OCI-LY1 (cell line): ENCODE data around the gene ELAVL1.

Source experiments
- H2AFZ ChIP-seq: fragments of 200-600 bp; sonication (generic), shearing (Covaris generic); 2 replicates; pipeline ENCODE4 v1.6.0; 2014; ENCODE audit warnings: antibody characterized with exemption, mild to moderate bottlenecking, low read length
- H3F3A ChIP-seq: fragments of 200-600 bp; sonication (generic), shearing (Covaris generic); 2 replicates; pipeline ENCODE4 v1.6.0; 2014; ENCODE audit warnings: mild to moderate bottlenecking, antibody characterized with exemption, low read length, moderate library complexity; ENCODE audit not compliant: insufficient read depth
- H3K27ac ChIP-seq: fragments of 200-600 bp; sonication (generic); 2 replicates; pipeline ENCODE4 v1.5.1; 2014; ENCODE audit warnings: low read length, mixed run types, mild to moderate bottlenecking, low read depth; ENCODE audit not compliant: poor library complexity, severe bottlenecking
- H3K27me3 ChIP-seq: fragments of 200-600 bp; sonication (generic); 2 replicates; pipeline ENCODE4 v1.6.0; 2014; ENCODE audit warnings: antibody characterized with exemption, mild to moderate bottlenecking, low read length, moderate library complexity; ENCODE audit not compliant: insufficient read depth
- H3K36me3 ChIP-seq: fragments of 200-600 bp; sonication (generic); 2 replicates; pipeline ENCODE4 v1.6.1; 2014; ENCODE audit warnings: mild to moderate bottlenecking, antibody characterized with exemption, low read length, moderate library complexity, mixed read lengths; ENCODE audit not compliant: insufficient read depth
- H3K4me1 ChIP-seq: fragments of 200-600 bp; sonication (generic); 2 replicates; pipeline ENCODE4 v1.5.1; 2014; ENCODE audit warnings: mild to moderate bottlenecking, low read length, moderate library complexity; ENCODE audit not compliant: insufficient read depth, severe bottlenecking
- H3K4me2 ChIP-seq: fragments of 200-600 bp; sonication (generic), shearing (Covaris generic); 2 replicates; pipeline ENCODE4 v1.6.1; 2014; ENCODE audit warnings: low read length
- H3K4me3 ChIP-seq: fragments of 200-600 bp; sonication (generic); 2 replicates; pipeline ENCODE4 v1.5.1; 2014; ENCODE audit warnings: low read length, low read depth, mild to moderate bottlenecking, mixed read lengths; ENCODE audit not compliant: poor library complexity, severe bottlenecking
- H3K79me2 ChIP-seq: fragments of 200-600 bp; shearing (Covaris generic); 2 replicates; pipeline ENCODE4 v1.6.1; 2016; ENCODE audit warnings: mixed run types, low read length, mixed read lengths; ENCODE audit not compliant: insufficient read depth
- H3K9ac ChIP-seq: fragments of 200-600 bp; sonication (generic), shearing (Covaris generic); 2 replicates; pipeline ENCODE4 v1.6.1; 2014; ENCODE audit warnings: mild to moderate bottlenecking, low read length, mixed read lengths
- H3K9me2 ChIP-seq: fragments of 200-600 bp; sonication (generic), shearing (Covaris generic); 2 replicates; pipeline ENCODE4 v1.6.1; 2014; ENCODE audit warnings: low read depth, mild to moderate bottlenecking, low read length, mixed read lengths
- H3K9me3 ChIP-seq: fragments of 200-600 bp; shearing (Covaris generic); 2 replicates; pipeline ENCODE4 v1.6.1; 2014; ENCODE audit warnings: low read length, mixed read lengths
- H4K20me1 ChIP-seq: fragments of 200-600 bp; sonication (generic), shearing (Covaris generic); 2 replicates; pipeline ENCODE4 v1.6.0; 2016; ENCODE audit warnings: mild to moderate bottlenecking, low read length; ENCODE audit not compliant: insufficient read depth
- EZH2 ChIP-seq: fragments of 200-600 bp; sonication (generic), shearing (Covaris generic); IDR thresholded peaks from 2 replicates; pipeline ENCODE4 v1.8.0; 2017; ENCODE audit warnings: borderline replicate concordance, mixed run types, mild to moderate bottlenecking, antibody characterized with exemption, low read length, moderate library complexity, mixed read lengths
- TF ChIP-seq, protein P1 (sequence below): fragments of 200-600 bp; sonication (generic), shearing (Covaris generic); IDR thresholded peaks from 2 replicates; pipeline ENCODE4 v1.5.1; 2017; ENCODE audit warnings: mild to moderate bottlenecking, antibody characterized with exemption, low read length, moderate library complexity, mixed read lengths

The ELAVL1 gene

GRCh38 chr19:7925171-7925851, 80.1 kb downstream of the ELAVL1 start:
- H3K27me3 ChIP-seq: no peaks in the 10 kb centered on the region; the same call in 1 of the 2 replicates
- no peak overlapping the region for H3K27ac ChIP-seq
- H3K79me2 ChIP-seq: no peaks in the 10 kb centered on the region
- no peaks in the 10 kb centered on the region for H3K9me3 ChIP-seq
- peaks cover 17% of the 10 kb centered on the region for H3K36me3 ChIP-seq
- peak overlapping the region; percentile 77 for H3K4me2 ChIP-seq
- H3K4me1 ChIP-seq: peaks cover 20% of the 10 kb centered on the region
- peak overlapping the region; percentile 58 for H3K4me3 ChIP-seq
- no peaks in the 10 kb centered on the region for H4K20me1 ChIP-seq
- peak overlapping the region; percentile 43; the same call in 1 of the 2 replicates for H3K9ac ChIP-seq
- H3K9me2 ChIP-seq: no peaks in the 10 kb centered on the region
- TF ChIP-seq EZH2: no peak
- TF ChIP-seq, protein P1, sequence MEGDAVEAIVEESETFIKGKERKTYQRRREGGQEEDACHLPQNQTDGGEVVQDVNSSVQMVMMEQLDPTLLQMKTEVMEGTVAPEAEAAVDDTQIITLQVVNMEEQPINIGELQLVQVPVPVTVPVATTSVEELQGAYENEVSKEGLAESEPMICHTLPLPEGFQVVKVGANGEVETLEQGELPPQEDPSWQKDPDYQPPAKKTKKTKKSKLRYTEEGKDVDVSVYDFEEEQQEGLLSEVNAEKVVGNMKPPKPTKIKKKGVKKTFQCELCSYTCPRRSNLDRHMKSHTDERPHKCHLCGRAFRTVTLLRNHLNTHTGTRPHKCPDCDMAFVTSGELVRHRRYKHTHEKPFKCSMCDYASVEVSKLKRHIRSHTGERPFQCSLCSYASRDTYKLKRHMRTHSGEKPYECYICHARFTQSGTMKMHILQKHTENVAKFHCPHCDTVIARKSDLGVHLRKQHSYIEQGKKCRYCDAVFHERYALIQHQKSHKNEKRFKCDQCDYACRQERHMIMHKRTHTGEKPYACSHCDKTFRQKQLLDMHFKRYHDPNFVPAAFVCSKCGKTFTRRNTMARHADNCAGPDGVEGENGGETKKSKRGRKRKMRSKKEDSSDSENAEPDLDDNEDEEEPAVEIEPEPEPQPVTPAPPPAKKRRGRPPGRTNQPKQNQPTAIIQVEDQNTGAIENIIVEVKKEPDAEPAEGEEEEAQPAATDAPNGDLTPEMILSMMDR: peak; percentile 87
- no peak overlapping the region for H2AFZ ChIP-seq
- H3F3A ChIP-seq: no peaks in the 10 kb centered on the region

DNA sequence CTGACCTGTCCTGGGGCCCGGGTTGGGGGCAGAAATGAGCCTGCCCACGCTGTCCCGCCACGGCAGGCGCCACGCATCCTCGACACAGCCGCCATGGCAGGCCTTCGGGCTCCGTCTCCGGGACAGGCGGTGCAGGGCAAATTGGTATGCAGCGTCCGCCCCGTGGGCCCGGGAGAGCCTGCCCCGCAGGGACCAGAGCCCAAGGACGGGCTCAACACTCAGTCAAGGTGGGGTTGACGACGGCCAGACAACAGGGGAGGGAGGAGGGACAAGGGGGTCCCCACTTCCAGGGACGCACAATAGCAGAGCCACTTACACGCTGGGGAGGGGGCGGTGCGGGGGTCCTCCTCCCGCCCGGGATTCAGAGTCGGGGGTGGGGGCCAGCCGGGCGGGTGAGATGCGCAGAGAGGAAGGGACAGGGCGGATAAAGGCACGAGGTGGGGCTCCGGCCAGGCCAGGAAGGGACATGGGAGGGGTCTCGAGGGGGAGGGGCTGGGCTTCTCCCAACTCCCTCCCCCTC, 80.7 kb downstream of the ELAVL1 start:
- no peaks in the 10 kb centered on the region for H4K20me1 ChIP-seq
- H3K4me1 ChIP-seq: peaks cover 22% of the 10 kb centered on the region
- H3K9me2 ChIP-seq: no peaks in the 10 kb centered on the region
- no peaks in the 10 kb centered on the region for H3K79me2 ChIP-seq
- peaks cover 17% of the 10 kb centered on the region for H3K36me3 ChIP-seq
- peak overlapping the region; percentile 77 for H3K4me2 ChIP-seq
- no peak overlapping the region for H3K9ac ChIP-seq
- no peak overlapping the region for H3K4me3 ChIP-seq
- TF ChIP-seq, protein P1: no peak
- no peak for TF ChIP-seq EZH2
- H3F3A ChIP-seq: no peaks in the 10 kb centered on the region
- H3K27ac ChIP-seq: no peak overlapping the region
- no peak overlapping the region for H2AFZ ChIP-seq
- no peaks in the 10 kb centered on the region; the same call in 1 of the 2 replicates for H3K27me3 ChIP-seq
- no peaks in the 10 kb centered on the region for H3K9me3 ChIP-seq

DNA sequence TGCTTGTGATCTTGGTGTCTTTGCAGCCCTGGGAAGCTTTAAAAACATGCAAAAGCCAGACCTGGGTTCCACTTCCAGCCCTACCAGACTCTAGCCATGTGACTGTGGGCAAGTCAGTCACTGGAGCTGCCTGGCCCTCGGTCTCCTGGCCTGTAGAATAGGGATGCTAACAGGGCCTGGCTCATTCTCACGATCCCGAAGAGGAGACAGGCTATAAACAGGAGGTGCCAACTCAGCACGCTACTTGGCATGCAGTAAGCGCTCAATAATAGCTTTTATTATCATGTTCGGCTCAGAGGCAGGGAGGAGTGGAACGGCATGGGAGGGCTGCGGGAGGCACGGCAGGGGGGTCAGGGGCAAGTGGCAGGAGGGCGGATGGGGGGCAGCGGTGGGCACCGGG, 81.2 kb downstream of the ELAVL1 start:
- Histone ChIP-seq H4K20me1 (no peaks in the 10 kb centered on the region), H3K4me1 (peaks cover 27% of the 10 kb centered on the region), H3F3A (no peaks in the 10 kb centered on the region), H3K4me2 (no peak overlapping the region), H3K9ac (no peak overlapping the region), H3K36me3 (peaks cover 14% of the 10 kb centered on the region), H3K9me3 (no peaks in the 10 kb centered on the region), H3K9me2 (no peaks in the 10 kb centered on the region), H3K79me2 (no peaks in the 10 kb centered on the region), H3K27me3 (no peaks in the 10 kb centered on the region; the same call in 1 of the 2 replicates), H3K4me3 (no peak overlapping the region), H3K27ac (no peak overlapping the region), H2AFZ (no peak overlapping the region)
- TF ChIP-seq, protein P1: no peak
- TF ChIP-seq EZH2: no peak
